Tongue (tissue), 2 donors: ENCODE data around the gene TNFRSF13B. TPM values are rescaled to one million over a fixed set of nuclear protein-coding genes. Genes with fewer than 3 reads are reported as not detected.
A peak's percentile ranks its signal among the peaks of the same experiment; 100 is the strongest.
"Not testable (repeated sequence)": the region's sequence is repeated elsewhere in the genome, so short reads cannot be mapped to it uniquely, and the experiment has no call there.

Source experiments
- DNase-seq: peaks from one replicate; pipeline ENCODE4 v3.0.0-alpha.2; 2015
- total RNA-seq: library from RNA; depleted of rRNA; stranded (reverse); fragments of >200 nt; gene quantifications from one replicate; pipeline ENCODE4 v1.2.3, GENCODE V29; 2014

Gene TNFRSF13B
- total RNA-seq, 1 donor from 2014 or later = not detected

- DNase-seq = no peak
These were observed 14.5 kb upstream of the TNFRSF13B start for GRCh38 chr17:16986391-16986790.

DNA sequence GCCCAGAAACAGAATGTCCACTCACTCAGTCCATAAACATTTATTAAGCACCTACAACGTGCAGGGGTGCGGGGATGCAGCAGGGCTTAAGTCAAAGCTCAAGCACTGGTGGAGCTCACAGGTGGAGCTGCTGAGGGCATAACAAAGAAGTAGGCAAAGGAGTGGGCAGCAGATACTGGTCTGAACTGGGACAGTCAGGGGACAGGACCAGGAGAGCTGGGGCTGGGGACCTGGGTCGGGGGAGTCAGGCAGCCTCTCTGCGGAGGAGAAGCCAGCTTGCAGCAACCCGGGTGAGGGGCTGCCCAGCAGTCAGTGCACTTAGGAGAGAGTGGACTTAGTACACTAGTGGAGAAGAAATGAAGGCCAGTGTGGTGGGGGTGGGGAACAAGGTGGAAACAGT, 10.0 kb upstream of the TNFRSF13B start:
- DNase-seq = no peak

- no peak for DNase-seq
These were observed 9.2 kb upstream of the TNFRSF13B start for GRCh38 chr17:16980813-16981731.

DNA sequence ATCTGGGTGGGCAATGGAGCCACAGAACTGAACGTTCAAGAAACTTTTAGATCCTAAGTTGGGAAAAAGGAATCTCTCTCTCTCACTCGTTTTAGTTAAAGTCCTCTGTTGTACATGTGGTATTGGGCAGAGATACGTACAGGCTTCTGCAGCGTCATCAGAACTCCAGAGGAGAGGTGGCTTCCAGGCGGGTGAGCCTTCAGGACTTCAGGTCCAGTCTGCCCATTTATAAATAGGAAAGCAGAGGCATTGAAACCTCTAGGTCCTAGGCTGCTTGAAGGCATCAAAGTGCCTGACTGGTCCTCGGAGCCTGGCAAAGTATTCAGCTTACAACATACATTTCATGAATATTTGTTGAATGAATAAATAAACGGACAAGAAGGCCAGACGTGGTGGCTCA, 8.1 kb upstream of the TNFRSF13B start:
- DNase-seq = no peak

DNA sequence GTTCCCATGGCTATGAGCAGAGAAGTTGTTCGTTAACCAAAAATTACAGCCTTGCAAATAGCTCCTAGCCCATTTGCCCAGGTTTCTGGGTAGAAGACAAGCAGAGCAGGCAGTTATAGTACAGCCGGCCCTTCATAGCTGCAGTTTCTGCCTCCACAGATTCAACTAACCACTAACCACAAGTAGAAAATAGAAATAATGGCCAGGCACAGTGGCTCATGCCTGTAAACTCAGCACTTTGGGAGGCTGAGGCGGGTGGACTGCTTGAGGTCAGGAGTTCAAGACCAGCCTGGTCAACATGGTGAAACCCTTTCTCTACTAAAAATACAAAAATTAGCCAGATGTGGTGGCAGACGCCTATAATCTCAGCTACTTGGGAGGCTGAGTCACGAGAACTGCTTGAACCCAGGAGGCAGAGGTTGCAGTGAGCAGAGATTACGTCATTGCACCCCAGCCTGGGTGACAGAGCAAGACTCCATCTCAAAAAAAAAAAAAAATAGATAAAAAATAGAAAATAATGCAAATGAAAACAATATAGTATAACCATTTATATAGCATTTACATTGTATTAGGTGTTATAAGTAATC, 7.4 kb upstream of the TNFRSF13B start:
- DNase-seq = not testable (repeated sequence)

DNA sequence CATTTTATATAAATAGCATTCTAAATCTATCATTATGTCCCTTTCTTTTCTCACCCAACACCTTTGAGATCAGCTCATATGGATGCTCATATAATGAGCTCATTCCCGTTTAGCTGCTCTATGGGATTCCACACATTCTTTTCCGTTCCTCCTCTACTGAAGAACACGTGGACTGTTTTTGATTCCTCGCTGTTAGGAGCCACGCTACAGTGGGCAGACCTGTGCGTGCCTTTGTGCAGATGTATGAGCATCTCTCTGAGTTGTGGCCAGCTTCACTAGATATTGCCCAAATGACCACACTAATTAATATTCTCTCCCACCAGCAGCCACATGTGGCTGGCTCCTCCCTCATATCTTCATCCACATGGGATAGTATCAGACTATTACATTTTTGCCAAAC, 6.0 kb upstream of the TNFRSF13B start:
- no peak for DNase-seq

DNA sequence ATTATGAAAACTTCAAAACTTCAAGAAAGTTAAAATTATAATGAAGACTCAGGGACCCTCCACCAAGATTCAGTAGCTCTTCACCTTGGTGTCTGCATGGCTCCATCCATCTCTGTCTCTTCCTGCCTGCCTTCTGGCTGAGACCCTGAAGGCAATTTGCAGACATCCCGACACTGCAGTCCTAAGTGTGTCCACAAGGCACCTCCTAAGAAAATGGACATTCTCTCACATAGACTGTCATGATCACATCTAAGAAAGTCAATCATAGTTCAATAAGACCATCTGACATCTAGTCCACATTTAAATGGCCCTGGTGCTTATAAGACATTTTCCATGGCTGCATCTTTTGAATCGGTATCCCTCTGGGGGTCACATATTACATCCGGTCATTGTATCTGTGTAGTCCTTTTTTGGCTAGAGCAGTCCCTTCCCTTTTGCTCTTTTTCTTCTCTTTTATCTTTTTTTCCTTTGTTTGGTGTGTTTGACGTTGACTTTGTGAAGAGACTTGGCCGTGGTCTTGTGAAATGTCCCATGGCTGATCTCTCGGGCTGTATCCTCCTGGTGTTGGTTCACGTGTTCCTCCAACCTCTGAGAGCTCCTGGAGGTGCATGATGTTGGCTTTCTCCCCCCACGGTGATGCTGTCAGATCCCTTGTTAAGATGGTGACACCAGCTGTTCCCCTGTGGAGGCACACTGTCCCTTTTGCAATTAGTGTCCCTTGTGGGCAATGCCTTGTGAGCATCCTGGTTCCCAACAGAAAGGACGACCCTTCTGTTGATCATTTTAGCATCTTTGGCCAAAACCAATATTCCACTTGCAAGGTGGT, 5.0 kb upstream of the TNFRSF13B start:
- DNase-seq = no peak

- DNase-seq = no peak
These were observed 4.1 kb upstream of the TNFRSF13B start for GRCh38 chr17:16975744-16976625.

DNA sequence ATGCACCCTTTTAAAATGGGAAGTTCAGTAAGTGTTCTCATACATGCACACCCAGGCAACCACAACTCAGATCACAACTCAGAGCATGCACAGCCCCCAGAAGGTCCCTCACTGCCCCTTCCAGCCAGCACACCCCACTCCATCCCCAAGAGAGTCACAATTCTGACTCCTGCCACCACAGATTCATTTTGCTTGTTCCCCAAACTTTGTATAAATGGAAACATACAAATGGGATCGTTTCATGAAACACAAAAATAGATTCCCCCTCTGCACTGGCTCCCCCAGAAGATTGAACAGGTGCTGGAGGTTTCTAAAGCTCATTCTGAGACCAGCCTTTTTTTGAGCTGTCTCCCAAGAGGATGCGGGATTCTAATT, 3.3 kb upstream of the TNFRSF13B start:
- no peak for DNase-seq

- peak; percentile 28 for DNase-seq
These were observed 2.8 kb upstream of the TNFRSF13B start for GRCh38 chr17:16974569-16975276.

GRCh38 chr17:16973760-16974540, 2.0 kb upstream of the TNFRSF13B start:
- peak; percentile 53 for DNase-seq

GRCh38 chr17:16973043-16973442, 1.1 kb upstream of the TNFRSF13B start:
- DNase-seq = not testable (repeated sequence)

DNA sequence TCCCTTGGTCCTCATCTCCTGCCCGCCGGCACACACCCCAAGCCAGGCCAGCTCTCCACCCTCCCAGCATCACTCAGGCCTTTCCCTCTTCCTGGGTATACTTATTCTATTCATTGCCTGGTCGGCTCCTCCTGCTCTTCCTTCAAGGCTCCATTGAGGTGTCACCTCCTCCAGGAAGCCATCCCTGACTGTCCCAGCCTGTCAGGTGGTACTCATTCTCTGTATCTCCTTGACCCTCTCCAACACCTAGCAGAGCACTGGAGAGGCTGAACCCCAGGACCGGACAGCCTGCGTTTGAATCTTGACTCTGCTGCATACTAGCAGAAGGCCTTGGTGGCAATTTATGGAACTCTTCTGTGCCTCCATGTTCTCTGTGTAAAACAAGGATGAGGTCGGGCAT, 428 bp upstream of the TNFRSF13B start:
- DNase-seq = no peak

- DNase-seq = no peak
These were observed 1.7 kb downstream of the TNFRSF13B start for GRCh38 chr17:16969931-16970906.

- no peak for DNase-seq
These were observed 3.1 kb downstream of the TNFRSF13B start for GRCh38 chr17:16968786-16969185.

DNA sequence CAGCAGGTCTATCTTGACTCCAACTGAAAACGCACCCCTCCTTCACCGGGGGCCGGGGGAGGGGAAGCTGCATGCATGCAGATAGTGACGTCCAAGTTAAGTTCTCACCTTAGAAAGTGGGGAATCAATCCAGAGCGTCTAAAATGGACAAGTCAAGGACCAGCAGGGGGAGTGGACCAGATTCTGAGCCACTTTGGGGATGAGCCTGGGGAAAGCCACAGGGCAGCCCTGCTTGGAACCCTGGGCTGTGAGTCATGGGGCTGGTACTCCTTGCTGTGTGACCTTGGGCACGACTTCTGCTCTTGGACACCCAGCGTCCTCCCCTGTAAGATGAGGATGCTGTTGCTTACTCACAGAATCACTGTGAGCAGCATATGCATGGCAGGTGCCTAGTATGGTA, 9.1 kb downstream of the TNFRSF13B start:
- DNase-seq = no peak

DNA sequence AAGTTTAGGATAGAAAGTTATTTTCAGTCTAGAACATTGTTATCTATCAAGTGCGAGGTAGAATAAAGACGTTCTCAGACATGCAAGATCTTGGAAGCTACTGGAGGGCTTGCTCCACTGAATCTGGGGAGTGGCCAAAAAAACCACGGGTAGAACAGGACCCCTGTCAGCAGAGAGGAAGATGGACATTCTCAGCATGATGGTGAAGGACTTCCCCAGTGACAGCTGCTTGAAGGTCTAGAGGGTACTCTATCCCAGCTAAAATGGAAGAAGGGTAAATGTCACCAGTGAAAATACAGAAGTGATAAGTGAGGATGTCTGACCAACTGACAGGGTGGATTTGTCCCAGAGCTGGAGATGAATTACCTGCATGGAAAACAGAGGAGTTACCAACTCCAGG, 10.1 kb downstream of the TNFRSF13B start:
- DNase-seq = no peak

- not testable (repeated sequence) for DNase-seq
These were observed 10.9 kb downstream of the TNFRSF13B start for GRCh38 chr17:16961022-16961421.

DNA sequence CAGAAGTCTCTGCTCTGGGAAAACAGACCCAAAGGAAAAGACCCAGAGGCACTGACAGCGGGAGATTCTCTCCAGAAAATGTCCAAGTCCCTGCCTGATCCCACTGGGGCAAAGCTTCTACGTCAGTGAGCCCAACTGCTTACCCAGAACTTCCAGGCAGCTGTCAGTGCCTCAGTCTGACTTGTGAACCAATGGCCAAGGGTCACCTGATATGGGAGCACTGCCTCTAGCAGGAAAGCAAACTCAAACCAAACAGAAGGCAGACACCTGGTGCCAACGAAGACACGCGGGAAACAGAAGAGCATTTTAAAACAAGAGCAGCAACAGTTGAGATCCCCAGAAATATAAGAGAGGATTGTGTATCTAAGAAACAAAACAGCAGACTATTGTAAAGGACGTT, 16.9 kb downstream of the TNFRSF13B start:
- not testable (repeated sequence) for DNase-seq
